ENCODE results near the gene CMKLR1. TPM values are rescaled to one million over a fixed set of nuclear protein-coding genes. Genes with fewer than 3 reads are reported as not detected.
A peak's percentile ranks its signal among the peaks of the same experiment; 100 is the strongest.

The CMKLR1 gene
- total RNA-seq, 1 donor from 2014 or later: 10.6 TPM

GRCh38 chr12:108254030-108254429, 85.1 kb downstream of the CMKLR1 start:
- no peak for ATAC-seq
- no peak for DNase-seq (ENCODE audit: missing footprints)
- intact Hi-C loops (cut with DNase I): no loop called here

- intact Hi-C loops (cut with DNase I): no loop called here
- ATAC-seq: no peak
Observed at GRCh38 chr12:108253540-108253939, 85.6 kb downstream of the CMKLR1 start.

GRCh38 chr12:108252523-108252922, 86.6 kb downstream of the CMKLR1 start:
- intact Hi-C loops (cut with DNase I): no loop called here
- DNase-seq (ENCODE audit: missing footprints) (no peak), ATAC-seq (no peak)

More at GRCh38 chr12:108253540-108253939, 85.6 kb downstream of the CMKLR1 start:
- no peak for DNase-seq (ENCODE audit: missing footprints)

GRCh38 chr12:108248011-108248410, 91.1 kb downstream of the CMKLR1 start:
- DNase-seq (ENCODE audit: missing footprints) (peak; percentile 47), ATAC-seq (no peak)
- intact Hi-C loops (cut with DNase I): no loop called here

- intact Hi-C loops (cut with DNase I): no loop called here
- ATAC-seq (no peak), DNase-seq (ENCODE audit: missing footprints) (no peak)
Observed at GRCh38 chr12:108247130-108247529, 92.0 kb downstream of the CMKLR1 start.

GRCh38 chr12:108241986-108242703, 97.0 kb downstream of the CMKLR1 start:
- no peak for DNase-seq (ENCODE audit: missing footprints)
- intact Hi-C loops (cut with DNase I): no loop called here
- ATAC-seq: no peak

GRCh38 chr12:108240928-108241327, 98.2 kb downstream of the CMKLR1 start:
- DNase-seq (ENCODE audit: missing footprints) (no peak), ATAC-seq (no peak)
- intact Hi-C loops (cut with DNase I): no loop called here

GRCh38 chr12:108240027-108240785, 98.9 kb downstream of the CMKLR1 start:
- DNase-seq (ENCODE audit: missing footprints): no peak
- no peak for ATAC-seq
- intact Hi-C loops (cut with DNase I): no loop called here

GRCh38 chr12:108239378-108239777, 99.7 kb downstream of the CMKLR1 start:
- ATAC-seq: no peak
- DNase-seq (ENCODE audit: missing footprints): no peak
- intact Hi-C loops (cut with DNase I): no loop called here

- intact Hi-C loops (cut with DNase I): no loop called here
- no peak for DNase-seq (ENCODE audit: missing footprints)
- no peak for ATAC-seq
Observed at GRCh38 chr12:108238474-108238873, 100.6 kb downstream of the CMKLR1 start.

Other genes starting within 250 kb of the CMKLR1 start
- 0.73 TPM for gene WSCD2, start 210.0 kb downstream of the CMKLR1 start, total RNA-seq
- 2.9 TPM for gene FICD, start 176.0 kb upstream of the CMKLR1 start, total RNA-seq
- gene SART3, start 221.9 kb upstream of the CMKLR1 start, total RNA-seq: 21.7 TPM
- gene ISCU, start 223.3 kb upstream of the CMKLR1 start, total RNA-seq: 444 TPM

Measured in Right ventricle myocardium inferior (tissue), 1 donor.